CD4-positive, alpha-beta T cell treated with Interleukin-4 for 4 hours (primary cell): Measurements from ENCODE around the gene BAK1.
A peak's percentile ranks its signal among the peaks of the same experiment; 100 is the strongest.
"Not testable (repeated sequence)": the region's sequence is repeated elsewhere in the genome, so short reads cannot be mapped to it uniquely, and the experiment has no call there.

Experiments used
- DNase-seq: peaks from one replicate; pipeline ENCODE4 v3.0.0-alpha.2; 2020

The BAK1 gene

DNA sequence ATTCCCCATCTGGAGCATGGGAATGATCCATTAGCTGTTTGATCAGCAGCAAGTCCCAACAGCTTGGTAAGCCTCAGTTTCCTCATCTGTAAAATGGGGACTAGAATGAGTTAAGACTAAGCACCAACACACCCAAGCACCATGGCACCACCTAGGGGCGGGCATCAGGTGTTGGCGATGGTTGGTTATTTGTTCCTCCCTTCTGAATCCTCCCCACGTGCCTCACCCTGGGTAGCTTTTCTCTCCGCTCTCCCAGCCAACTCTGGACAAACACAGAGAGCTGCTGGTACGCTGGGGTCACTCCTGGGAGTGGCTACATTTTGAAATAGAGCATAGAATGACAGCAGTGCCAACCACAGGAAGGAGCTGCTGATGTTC is 27.7 kb upstream of the BAK1 start:
- peak; percentile 44 for DNase-seq

DNA sequence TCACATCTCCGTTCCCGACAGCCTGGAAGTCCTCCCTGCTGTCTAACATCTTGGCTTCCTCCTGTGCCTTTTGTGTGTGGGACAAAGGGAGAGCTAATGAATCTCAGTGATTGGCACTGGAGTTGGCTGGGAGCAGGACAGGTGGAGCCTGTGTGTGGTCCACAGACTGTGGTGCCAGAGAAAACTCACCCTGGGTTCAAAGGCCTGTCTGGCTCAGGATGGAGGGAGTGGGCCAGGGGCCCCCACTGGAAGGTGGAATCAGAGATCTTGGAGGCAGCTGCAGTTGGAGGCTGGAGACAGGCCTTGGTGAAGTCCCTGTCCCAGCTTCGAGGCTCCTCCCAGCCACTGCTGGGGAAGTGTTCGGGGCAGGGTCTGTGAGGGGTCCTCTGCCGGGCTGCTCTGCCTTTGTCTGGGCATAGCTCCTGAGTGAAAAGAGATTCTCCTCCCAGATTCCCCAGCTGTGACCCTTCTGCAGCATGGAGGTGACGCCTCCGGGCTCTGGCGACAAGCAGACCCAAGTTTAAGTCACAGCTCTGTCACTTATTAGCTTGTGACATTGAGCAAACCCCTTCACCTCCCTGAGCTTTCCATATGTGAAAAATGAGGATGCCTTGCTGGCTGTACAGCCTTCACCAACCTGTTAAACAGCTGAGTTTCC is 27.2 kb upstream of the BAK1 start:
- DNase-seq: no peak

DNA sequence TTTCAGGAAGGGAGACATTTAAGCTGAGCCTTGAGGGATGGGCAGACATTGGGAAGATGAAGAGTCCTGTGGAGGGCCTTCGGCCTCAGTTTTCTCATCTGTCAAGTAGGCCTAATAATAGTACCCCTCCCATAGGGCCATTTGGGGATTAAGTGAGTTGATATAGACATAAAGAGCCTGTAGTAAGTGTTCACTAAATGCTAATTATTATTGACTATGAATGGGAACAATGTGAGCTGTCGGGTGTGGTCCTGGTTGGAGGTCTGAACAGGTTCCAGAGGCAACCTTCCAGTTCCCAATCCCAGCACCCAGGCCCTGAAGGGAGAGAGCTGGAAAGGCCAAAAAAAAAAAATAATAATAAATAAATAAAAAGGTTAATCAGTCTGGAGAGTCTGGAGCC is 26.6 kb upstream of the BAK1 start:
- DNase-seq: no peak

DNA sequence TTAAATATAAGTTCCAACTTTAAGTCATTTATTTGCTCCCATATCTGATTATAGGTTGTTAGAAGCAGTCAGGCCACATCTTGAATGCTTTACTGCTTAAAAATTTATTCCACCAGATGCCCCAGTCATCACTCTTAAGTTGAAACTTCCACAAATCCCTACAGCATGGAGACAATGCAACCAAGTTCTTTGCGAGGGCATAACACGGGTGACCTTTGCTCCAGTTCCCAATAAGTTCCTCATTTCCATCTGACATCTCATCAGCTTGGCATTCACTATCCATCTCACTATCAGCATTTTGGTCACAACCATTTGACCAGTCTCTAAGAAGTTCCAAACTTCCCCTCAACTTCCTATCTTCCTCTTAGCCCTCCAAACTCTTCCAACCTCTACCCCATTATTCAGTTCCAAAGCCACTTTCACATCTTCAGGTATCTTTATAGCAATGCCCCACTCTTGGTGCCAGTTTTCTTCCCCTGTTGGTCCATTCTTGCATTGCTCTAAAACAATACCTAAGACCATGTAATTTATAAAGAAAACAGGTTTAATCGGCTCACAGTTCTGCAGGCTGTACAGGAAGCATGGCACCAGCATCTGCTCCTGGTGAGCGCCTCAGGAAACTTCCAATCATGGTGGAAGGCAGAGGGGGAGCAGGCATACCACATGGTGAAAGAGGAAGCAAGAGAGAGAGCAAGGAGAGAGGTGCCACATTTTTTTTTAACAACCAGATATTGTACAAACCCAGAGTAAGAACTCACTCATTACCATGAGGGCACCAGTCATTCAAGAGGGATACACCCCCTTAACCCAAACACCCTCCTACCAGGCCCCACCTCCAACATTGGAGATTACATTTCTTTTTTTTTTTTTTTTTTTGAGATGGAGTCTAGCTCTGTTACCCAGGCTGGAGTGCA is 25.1 kb upstream of the BAK1 start:
- DNase-seq: no peak

DNA sequence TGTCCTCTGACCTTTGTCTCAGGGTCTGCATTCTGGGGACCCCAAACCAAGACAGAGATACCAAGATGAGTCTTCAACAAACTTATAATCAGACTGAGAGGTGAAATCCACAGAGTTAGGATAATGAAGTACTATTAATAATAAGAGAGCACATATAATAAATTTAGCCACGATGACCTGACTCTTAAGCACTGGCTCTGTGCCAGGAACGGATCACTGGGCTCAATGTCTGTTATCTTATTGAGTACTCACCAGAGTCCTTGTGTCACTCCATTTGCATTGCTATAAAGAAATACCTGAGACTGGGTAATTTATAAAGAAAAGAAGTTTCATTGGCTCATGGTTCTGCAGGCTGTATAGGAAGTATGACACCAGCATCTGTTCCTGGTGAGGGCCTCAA is 22.1 kb upstream of the BAK1 start:
- DNase-seq: no peak

DNA sequence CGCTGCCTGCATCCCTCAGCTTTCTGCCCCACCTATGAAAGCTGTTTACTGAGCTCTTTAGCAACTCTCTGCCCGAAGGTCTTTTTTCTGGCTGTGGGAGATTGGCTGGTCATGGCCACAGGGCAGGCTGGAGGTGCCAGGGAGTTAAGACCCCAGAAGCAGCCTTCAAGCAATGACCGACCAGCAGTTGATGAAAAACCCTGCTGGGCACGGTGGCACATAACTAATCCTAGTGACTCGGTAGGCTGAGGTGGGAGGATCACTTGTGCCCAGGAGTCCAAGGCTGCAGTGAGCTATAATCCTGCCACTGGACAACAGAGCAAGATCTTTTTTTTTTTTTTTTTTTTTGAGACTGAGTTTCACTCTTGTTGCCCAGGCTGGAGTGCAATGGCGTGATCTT is 20.7 kb upstream of the BAK1 start:
- no peak for DNase-seq

DNA sequence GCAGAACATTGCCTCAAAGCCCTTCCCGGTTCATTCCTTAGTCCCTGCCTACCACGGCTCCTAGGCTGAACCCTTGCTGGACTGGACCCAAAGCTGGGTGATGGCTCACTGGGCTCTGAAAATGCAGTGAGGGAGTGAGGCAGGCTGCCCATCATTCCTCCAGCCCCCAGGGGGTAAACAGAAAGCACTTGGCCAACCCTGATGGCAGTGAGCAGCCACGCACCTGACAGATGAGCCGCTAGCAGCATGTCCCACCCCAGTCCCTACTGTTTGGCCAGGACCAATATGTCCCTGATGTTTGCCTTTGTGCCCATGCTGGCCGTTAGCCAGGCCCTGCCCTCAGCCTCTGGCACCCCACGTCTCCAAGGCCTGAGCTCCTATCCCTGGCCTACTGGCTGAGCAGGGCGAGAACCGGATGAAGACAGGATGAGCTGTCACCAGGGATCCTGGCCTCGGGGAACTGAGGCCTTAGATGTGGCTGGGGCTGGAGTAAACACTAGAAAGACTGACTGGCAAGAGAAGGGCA is 19.4 kb upstream of the BAK1 start:
- no peak for DNase-seq

DNA sequence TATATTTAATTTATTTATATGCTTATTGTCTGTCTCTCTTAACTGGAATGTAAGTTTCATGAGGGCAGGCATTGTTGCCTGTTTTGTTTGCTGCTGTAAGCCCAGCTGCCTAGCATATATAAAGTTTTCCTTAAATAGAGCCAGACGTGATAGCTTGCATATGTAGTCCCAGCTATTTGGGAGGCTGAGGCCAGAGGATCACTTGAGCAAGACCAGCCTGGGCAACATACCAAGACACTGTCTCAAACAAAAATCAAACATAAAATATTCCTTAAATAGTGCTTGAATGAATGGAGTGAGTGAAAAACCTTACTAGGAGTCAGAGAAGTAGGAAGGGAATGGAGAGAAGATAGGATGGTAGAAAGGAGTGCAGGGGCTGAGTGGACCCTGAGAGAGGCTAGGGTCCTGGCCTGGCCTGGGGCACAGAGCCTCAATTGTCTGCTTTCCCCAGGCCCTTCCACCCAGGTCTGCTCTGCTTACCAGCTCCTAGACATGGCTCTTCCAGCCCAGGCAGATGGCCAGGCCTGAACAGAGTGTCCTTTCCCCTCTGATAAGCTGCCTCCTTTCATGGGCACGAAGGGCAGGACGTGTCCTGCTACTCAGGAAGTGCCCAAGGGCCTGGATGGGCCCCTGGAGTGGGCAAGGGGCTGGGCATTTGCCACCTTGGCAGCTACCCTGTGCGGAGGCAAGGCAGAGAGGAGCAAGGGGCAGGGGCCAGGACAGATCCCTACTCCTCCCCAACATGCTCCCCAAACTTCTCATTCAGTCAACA is 17.7 kb upstream of the BAK1 start:
- no peak for DNase-seq

DNA sequence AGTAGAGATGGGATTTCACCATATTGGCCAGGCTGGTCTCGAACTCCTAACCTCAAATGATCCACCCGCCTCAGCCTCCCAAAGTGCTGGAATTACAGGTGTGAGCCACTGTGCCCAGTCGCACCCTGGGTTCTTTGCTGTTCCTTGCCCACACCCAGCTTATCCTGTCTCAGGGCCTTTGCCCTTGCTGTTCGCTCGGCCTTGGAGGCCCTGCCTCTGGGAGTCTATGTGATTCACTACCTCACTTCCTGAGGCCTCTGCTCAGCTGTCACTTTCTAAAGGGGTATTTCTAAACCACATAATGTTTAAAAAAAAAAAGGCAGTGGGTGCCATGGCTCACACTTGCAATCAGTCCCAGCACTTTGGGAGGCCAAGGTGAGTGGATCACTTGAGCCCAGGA is 16.8 kb upstream of the BAK1 start:
- not testable (repeated sequence) for DNase-seq

DNA sequence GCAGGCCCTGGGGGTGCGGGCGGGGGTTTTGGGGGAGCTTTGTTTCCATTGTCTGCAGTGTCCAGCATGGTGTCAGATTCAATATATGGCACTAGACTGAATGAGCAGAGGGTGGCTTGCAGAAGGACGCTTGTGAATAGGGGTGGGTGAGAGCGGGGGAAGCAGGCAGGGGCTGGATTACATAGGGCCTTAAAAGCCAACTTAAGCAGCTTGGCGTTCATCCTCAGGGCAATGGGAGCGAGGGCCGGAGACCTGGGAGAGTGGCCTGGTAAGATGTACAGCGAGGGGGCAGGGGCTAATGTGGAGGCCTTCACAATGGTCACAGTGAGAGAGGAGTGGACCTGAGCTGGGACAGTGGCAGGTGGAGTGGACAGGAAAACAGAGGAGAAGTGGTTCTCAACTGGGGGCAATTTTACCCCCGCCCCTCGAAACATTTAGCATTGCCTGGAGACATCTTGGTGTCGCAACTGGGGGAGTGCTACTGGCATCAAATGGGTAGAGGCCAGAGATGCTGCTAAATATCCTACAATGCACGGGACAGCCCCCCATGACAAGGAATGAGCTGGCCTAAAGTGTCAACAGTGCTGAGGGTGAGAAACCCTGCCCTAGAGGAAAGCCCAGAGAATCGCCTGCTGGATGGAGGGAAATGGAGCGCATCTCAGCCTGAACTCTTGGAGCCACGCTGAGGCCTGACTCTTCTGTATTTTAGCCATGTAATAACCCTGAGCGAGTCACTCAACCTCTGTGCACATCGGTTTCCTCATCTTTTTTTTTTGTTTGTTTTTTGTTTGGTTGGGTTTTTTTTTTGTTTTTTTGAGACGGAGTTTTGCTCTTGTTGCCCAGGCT is 15.1 kb upstream of the BAK1 start:
- DNase-seq: no peak

DNA sequence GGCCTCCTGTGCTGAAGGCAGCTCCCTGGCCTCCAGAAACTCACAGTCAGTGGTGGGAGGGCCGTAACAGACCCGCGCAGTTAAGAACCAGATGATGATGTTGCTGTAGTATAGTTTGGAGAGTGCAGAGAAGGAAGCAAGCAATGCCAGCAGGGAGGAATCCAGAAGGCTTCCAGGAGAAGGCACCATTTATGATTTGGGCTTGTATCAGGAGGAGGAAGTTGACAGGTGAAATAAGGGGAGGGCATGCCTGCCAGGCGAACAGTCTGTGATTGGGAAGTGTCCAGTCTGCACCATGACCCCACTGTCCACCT is 13.3 kb upstream of the BAK1 start:
- DNase-seq: no peak

DNA sequence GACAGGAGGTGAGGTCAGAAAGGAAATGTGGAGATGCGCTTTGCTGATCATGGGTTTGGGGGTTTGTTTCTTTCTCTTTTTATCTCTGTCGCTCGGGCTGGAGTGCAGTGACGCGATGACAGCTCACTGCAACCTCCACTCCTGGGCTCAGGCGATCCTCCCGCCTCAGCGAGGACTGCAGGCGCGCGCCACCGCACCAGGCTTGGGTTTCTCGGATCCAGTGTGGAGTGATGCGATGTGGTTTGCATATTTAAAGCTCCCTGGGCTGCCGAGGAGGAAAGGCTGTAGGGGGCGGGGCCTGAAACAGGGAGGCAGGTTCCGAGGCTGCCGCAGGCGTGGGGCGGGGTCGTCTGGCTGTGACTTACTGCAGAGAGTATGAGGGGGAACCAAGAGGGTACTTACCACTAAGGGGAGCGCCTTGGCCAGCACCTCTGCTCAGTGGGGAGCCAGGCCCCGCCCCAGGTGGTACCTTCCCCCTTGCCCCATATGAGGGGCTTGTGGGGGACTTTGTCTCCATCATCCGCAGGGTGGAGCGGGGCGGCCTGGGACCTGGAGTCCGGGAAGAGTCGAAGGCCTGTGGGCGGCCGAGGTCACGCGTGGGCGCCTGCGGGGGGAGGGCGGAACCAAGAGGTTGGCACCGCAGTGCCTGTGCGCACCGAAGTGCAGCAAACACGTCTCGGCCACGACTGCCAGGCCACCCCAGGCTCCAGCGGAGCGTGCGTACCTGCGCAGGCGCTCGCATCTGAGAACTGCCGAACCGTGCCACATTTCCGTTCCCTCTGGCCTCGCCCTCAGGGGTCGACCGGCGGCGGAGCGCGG is 12.7 kb upstream of the BAK1 start:
- DNase-seq: peak; percentile 25

DNA sequence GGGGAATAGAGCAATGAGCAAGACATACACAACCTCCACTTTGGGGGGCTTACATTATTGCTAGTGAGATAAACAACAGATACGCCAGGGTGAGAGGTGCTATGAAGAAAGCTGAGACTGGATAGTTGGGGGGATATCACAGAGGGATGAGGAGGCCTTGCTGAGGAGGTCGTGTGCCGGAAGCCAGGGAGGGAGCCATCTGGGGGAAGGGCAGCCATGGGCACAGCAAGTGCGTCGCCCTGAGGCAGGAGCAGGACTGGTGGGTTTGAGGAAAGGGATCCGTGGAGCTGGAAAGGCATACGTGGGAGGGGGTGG is 12.2 kb upstream of the BAK1 start:
- no peak for DNase-seq

DNA sequence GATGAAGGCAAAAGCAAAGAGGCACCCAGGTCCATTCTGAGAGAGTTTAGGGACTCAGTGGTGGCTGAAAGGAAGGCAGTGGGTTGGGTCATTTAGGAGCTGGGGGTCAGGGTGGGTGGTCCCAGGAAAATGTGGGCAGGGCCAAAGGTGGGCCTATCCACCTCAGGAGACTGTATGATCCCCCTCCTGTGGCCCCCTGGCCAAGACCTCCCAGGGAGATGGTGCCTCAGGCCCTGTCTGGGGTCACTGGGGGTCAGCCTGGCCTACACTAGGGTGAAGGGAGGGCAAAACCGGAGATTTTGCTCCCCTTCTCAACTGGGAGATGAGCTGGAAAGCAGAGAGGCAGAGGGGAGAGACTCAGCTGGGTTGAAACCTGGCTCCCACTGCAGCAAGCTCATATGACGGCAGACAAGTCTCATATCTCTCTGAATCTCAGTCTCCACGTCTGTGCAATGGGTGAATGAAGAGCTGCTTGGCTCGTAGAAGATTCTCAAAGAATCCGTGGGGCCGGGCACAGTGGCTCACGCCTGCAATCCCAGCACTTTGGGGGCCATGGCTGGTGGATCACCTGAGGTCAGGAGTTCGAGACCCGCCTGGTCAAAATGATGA is 11.5 kb upstream of the BAK1 start:
- DNase-seq: no peak

DNA sequence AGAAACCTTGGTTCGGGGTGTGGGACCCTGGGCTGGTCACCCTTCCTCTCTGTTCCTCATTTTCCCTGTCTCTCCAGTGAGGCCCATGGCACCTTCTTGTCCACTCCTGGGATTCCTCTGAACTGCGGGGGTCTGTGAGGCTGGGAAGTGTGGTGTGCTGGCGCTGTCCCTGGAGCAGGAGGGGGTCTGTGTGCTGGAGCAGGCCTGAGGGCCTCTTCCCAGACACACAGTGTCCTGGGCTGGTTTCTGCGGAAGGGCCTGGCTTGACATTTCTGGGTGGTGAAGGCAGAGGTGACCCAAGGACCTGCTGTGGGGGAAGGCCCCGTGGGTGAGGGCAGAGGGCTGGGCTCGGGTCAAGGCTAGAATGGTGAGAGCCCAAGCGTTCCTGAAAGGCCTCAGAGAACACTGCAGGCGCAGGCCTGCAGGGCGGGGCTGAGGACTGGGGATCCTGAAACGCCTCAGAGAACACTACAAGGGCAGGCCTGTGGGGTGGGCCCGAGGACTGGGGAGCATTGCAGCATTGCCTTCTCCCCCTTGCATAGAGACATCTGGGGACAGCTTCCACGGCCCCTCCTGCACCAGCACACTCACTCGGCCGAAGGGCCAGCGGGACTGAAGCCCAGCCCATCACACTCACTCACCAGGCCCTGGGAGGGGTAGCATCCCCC is 10.6 kb upstream of the BAK1 start:
- DNase-seq: no peak

DNA sequence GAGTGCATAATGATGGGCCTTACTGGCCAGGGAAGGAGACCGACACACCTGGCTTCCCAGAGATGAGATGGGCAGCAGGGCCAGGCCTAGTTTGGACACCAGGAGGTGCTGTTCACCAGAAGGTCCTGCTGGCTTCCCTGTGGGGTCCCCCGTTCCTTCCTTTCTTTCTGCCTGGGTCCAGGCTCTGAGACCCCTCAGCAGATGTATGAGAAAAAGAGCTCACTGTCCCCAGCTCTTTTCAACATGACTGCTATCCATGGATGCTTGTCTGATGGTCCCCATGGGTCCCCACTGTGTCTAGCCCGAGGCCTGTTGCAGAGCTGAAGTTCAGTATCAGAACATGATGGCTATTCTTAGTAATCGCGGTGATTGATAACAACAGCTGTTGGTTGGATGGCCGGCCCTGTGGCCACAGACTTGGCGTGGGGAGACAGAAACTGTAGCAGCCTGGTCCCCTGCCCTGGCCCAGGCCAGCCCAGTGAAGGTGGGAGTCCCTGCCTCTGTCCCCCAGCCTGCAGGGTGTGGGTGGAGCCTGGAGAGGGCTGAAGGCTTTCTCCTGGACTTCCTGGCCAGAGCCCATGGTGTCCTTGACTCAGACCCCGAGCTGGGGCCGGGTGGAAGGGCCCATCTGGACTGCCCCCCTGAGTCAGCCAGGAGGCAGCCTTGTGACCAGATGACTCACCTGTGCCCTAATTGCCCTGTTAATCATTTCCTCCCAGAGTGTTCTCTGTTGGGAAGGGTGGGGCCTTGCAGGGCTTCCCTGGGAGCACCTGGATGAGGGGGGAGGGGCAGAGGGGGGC is 9.9 kb upstream of the BAK1 start:
- DNase-seq: peak; percentile 29

DNA sequence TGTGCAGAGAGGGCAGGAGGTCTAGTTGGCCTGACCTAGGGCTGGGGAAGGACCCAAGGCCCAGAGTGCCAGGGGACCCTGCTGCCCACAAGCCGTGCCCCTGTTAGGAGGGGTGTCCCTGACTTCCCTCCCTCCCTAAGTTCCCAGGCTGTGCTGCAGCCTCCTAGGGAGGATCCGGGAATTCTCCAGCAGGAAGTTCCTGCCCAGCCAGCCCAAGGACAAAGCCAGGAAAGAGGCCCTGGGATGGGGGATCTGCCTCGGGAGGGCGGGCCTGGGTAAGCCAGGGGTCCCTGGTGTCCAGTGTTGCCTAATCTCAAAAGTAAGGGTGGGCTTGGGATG is 9.3 kb upstream of the BAK1 start:
- no peak for DNase-seq

DNA sequence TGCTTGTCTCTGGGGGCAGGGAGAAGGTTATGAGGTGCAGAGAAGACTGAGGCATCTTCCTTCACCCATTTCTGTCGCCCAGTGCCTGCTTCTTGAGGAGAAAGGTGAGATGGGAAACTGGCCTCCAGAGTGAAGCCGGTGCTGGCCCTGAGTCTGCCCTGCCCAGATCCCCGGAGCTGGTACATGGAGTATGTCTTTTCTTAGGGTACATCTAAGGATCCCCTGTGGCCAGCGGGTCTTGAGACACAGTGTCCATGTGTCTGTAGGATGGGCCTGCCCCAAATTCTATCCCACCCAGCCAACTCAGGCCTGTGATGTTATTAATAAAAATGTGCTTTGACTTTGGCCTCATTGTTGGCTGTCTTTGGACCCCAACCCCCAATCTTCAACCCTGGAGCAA is 8.8 kb upstream of the BAK1 start:
- no peak for DNase-seq

DNA sequence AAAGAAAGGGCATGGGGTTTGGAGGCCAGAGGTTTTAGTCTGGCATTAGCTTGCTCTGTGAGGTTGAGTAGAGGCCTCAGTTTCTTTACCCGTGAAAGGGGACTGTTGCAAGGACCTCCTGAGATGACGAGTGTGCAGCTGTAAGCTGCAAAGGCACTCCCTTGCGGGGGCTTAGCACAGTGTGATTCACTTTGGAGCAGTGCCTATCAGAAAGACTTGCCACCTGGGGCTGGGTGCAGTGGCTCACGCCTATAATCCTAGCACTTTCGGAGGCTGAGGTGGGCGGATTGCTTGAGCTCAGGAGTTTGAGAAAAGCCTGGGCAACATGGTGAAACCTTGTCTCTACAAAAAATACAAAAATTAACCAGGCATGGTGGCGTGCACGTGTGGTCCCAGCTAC is 7.5 kb upstream of the BAK1 start:
- DNase-seq: no peak

DNA sequence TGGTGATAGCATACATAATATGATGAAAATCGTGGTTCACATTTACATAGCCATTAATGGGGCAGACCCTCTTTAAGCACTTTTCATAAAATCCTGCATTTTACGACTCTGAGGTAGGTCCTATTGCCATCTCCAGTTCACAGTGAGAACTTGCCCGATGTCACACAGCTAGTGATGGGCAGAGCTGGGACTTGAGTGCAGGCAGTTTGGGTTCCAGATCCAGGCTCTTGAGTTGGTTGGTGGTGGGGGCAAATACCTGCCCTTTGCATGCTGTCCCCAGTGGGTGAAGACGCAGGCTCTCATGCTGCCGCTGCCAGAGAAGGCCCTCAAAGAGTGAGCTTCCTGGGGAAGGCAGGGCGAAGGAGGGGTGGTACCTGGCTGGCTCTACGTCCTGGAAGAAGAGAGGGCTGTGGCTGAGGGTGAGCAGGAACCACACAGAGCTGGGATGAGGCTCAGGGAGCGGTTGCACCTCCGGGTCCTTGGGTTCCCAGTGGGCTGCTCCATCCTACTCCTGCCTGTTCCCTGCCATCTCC is 6.1 kb upstream of the BAK1 start:
- no peak for DNase-seq
